H9 (cell line): ENCODE measurements around the gene TRIM40. TPM values are rescaled to one million over a fixed set of nuclear protein-coding genes. Genes with fewer than 3 reads are reported as not detected.

Experiments
- DNase-seq: peaks from one replicate; pipeline ENCODE4 v3.0.0-alpha.2; 2017
- H2AFZ ChIP-seq: one replicate; pipeline ENCODE4 v1.6.1; 2013; ENCODE audit warnings: mild to moderate bottlenecking, low read length, control low read depth, moderate library complexity
- H2AK5ac ChIP-seq: 2 replicates; pipeline ENCODE4 v1.6.1; 2013; ENCODE audit warnings: low read length, control low read depth, mixed read lengths; ENCODE audit not compliant: insufficient read length
- H2BK120ac ChIP-seq: one replicate; pipeline ENCODE4 v1.6.1; 2013; ENCODE audit warnings: low read depth, mild to moderate bottlenecking, low read length, control low read depth, inconsistent platforms; ENCODE audit not compliant: poor library complexity, severe bottlenecking
- H2BK12ac ChIP-seq: 2 replicates; pipeline ENCODE4 v1.6.1; 2013; ENCODE audit warnings: low read length, control low read depth, mixed read lengths, low read depth; ENCODE audit not compliant: insufficient read length
- H2BK15ac ChIP-seq: 2 replicates; pipeline ENCODE4 v1.6.1; 2013; ENCODE audit warnings: low read depth, low read length, control low read depth
- H2BK20ac ChIP-seq: one replicate; pipeline ENCODE4 v1.6.1; 2013; ENCODE audit warnings: low read depth, mild to moderate bottlenecking, low read length, control low read depth, inconsistent platforms; ENCODE audit not compliant: poor library complexity, severe bottlenecking
- H2BK5ac ChIP-seq: 2 replicates; pipeline ENCODE4 v1.6.1; 2013; ENCODE audit warnings: low read length, control low read depth, mixed read lengths; ENCODE audit not compliant: insufficient read length
- H3K14ac ChIP-seq: 2 replicates; pipeline ENCODE4 v1.6.1; 2013; ENCODE audit warnings: low read length, control low read depth; ENCODE audit not compliant: insufficient read depth
- H3K18ac ChIP-seq: 2 replicates; pipeline ENCODE4 v1.6.1; 2013; ENCODE audit warnings: low read depth, mild to moderate bottlenecking, mixed read lengths, low read length, control low read depth; ENCODE audit not compliant: insufficient read length
- H3K23ac ChIP-seq: 2 replicates; pipeline ENCODE4 v1.6.1; 2013; ENCODE audit warnings: low read length, control low read depth, mixed read lengths, low read depth; ENCODE audit not compliant: insufficient read length
- H3K23me2 ChIP-seq: 2 replicates; pipeline ENCODE4 v1.6.1; 2013; ENCODE audit warnings: low read depth, mild to moderate bottlenecking, mixed read lengths, low read length, control low read depth; ENCODE audit not compliant: insufficient read length, poor library complexity, severe bottlenecking
- H3K27ac ChIP-seq: 2 replicates; pipeline ENCODE4 v1.5.1; 2013; ENCODE audit warnings: low read length, control low read depth, mixed read lengths, low read depth; ENCODE audit not compliant: insufficient read length
- H3K27me3 ChIP-seq: 2 replicates; pipeline ENCODE4 v1.6.1; 2013; ENCODE audit warnings: low read length, control low read depth, inconsistent platforms; ENCODE audit not compliant: insufficient read depth
- H3K4ac ChIP-seq: 2 replicates; pipeline ENCODE4 v1.6.1; 2013; ENCODE audit warnings: low read depth, mild to moderate bottlenecking, control low read depth, inconsistent platforms, low read length, moderate library complexity
- H3K4me1 ChIP-seq: 2 replicates; pipeline ENCODE4 v1.6.1; 2013; ENCODE audit warnings: low read length, control low read depth, inconsistent platforms; ENCODE audit not compliant: insufficient read depth
- H3K4me2 ChIP-seq: 2 replicates; pipeline ENCODE4 v1.6.1; 2013; ENCODE audit warnings: low read length, control low read depth, mixed read lengths; ENCODE audit not compliant: insufficient read length, insufficient read depth
- H3K56ac ChIP-seq: 2 replicates; pipeline ENCODE4 v1.6.1; 2013; ENCODE audit warnings: low read depth, mild to moderate bottlenecking, mixed read lengths, low read length, control low read depth; ENCODE audit not compliant: insufficient read length
- H3K79me1 ChIP-seq: 2 replicates; pipeline ENCODE4 v1.6.1; 2013; ENCODE audit warnings: low read depth, mild to moderate bottlenecking, moderate library complexity, low read length, control low read depth, inconsistent platforms; ENCODE audit not compliant: insufficient read depth, poor library complexity, severe bottlenecking
- H3K79me2 ChIP-seq: 2 replicates; pipeline ENCODE4 v1.6.1; 2013; ENCODE audit warnings: low read length, control low read depth, inconsistent platforms; ENCODE audit not compliant: insufficient read depth
- H3K9ac ChIP-seq: 2 replicates; pipeline ENCODE4 v1.6.1; 2013; ENCODE audit warnings: low read length, control low read depth, mixed read lengths; ENCODE audit not compliant: insufficient read length; ENCODE audit errors: extremely low read depth
- H3K9me3 ChIP-seq: one replicate; pipeline ENCODE4 v1.6.1; 2013; ENCODE audit warnings: low read depth, low read length, inconsistent platforms; ENCODE audit not compliant: control insufficient read depth
- H3T11ph ChIP-seq: one replicate; pipeline ENCODE4 v1.6.1; 2013; ENCODE audit warnings: mild to moderate bottlenecking, low read length, control low read depth, inconsistent platforms
- H4K20me1 ChIP-seq: one replicate; pipeline ENCODE4 v1.6.1; 2013; ENCODE audit not compliant: control insufficient read depth, insufficient read length, insufficient read depth
- H4K5ac ChIP-seq: 2 replicates; pipeline ENCODE4 v1.6.1; 2013; ENCODE audit warnings: low read depth, mild to moderate bottlenecking, mixed read lengths, low read length, control low read depth; ENCODE audit not compliant: insufficient read length
- H4K8ac ChIP-seq: replicated peaks from 2 replicates; pipeline ENCODE4 v1.6.1; 2013; ENCODE audit warnings: low read length, control low read depth, mixed read lengths, low read depth; ENCODE audit not compliant: insufficient read length
- H4K91ac ChIP-seq: 2 replicates; pipeline ENCODE4 v1.6.1; 2013; ENCODE audit warnings: low read depth, mild to moderate bottlenecking, moderate library complexity, mixed read lengths, low read length, control low read depth; ENCODE audit not compliant: insufficient read length
- H3K27ac Mint-ChIP-seq, 3 experiments: 2 replicates in 2 of 3; 3 replicates in 1 of 3; pipeline ENCODE4 v1.8.0; 2020 to 2021; ENCODE audit warnings: mixed read lengths in 3 of 3, mild to moderate bottlenecking in 1 of 3, moderate library complexity in 1 of 3
- H3K27me3 Mint-ChIP-seq: 2 replicates; pipeline ENCODE4 v1.8.0; 2021; ENCODE audit warnings: low read depth, mild to moderate bottlenecking, moderate library complexity, mixed read lengths
- H3K36me3 Mint-ChIP-seq, 3 experiments: 2 replicates in 2 of 3; 3 replicates in 1 of 3; pipeline ENCODE4 v1.8.0; 2020 to 2021; ENCODE audit warnings: low read depth in 3 of 3, mixed read lengths in 3 of 3; ENCODE audit not compliant: insufficient read depth in 1 of 3
- H3K4me1 Mint-ChIP-seq, 2 experiments: 2 replicates each; pipeline ENCODE4 v1.8.0; 2020; ENCODE audit warnings: mixed read lengths in 2 of 2
- H3K4me3 Mint-ChIP-seq, 2 experiments: 2 replicates in 1 of 2; 3 replicates in 1 of 2; pipeline ENCODE4 v1.8.0; 2020 to 2021; ENCODE audit warnings: mild to moderate bottlenecking in 2 of 2, mixed read lengths in 2 of 2, moderate library complexity in 1 of 2
- H3K9me3 Mint-ChIP-seq, 2 experiments: 2 replicates in 1 of 2; 3 replicates in 1 of 2; pipeline ENCODE4 v1.8.0; 2020; ENCODE audit warnings: mild to moderate bottlenecking in 2 of 2, mixed read lengths in 2 of 2, moderate library complexity in 1 of 2
- CTCF ChIP-seq: fragments of 200-600 bp; sonication (generic); conservative IDR thresholded peaks from 3 replicates; pipeline ENCODE4 v1.8.0; 2021; ENCODE audit warnings: antibody characterized with exemption, mild to moderate bottlenecking
- WGBS: extraction: QIAGEN DNeasy Blood & Tissue Kit; methylation state at CpG from one replicate; pipeline ENCODE4 v1.1.7; 2013; ENCODE audit warnings: missing lambda C conversion rate, low lambda C conversion rate, mixed read lengths; ENCODE audit not compliant: insufficient read length; ENCODE audit errors: extremely low coverage; 5-methylcytosine and 5-hydroxymethylcytosine counted together
- total RNA-seq: library from RNA; stranded (reverse); gene quantifications from 2 replicates; pipeline ENCODE4 v1.2.1, GENCODE V29; 2021

Gene TRIM40
- total RNA-seq, 1 experiment from 2014 or later = not detected

DNA sequence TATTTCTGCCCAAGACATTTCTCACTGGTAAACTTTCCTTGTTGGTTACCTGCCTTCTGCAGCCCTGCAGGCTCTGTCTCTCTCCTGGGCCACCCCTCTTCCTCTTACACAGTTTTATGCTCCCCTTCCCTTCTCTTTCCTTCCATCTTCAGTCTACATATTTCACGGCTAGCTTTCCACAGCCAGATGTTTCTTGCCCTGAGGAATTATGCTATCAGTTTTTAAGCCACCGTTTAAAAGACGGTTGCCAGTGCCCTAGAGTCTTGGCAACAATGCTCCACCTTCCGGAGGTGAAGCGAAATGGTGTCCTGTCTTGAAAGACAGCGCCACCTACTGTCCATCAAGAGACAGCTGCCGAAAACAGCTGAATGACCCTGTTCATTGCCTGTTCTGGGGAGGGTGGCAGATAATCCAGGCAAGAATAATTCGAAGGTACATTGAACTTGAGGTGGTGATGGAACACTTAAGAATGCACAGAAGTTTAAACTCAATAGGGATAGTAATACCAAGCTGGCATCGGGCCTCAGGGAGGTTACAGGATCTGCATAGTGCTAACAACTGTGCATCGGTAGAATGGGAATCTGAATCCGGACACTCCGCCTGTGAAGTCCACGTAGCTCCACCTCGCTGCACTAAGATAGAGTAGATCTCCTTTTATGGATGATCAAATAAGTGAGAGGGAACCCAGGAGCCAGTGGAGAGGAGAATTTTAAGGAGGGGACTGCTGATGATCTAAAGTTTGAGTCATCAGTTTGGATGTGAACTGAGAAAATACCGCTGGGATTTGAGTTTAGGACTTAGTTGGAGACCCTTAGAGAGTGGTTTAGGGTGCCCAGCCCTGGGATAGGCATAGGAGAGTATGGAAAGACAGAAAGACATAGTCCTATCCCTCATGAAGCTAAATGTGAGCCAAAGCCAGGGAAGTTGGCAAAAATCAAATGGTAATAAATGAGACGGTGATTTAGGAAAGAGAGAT, 4.8 kb upstream of the TRIM40 start:
- peaks cover 77% of the 10 kb centered on the region for H3K27me3 Mint-ChIP-seq
- H3K27ac Mint-ChIP-seq = no peak overlapping the region
- Histone ChIP-seq H3K4me2 (peak overlapping the region; percentile 13), H2BK120ac (no peak overlapping the region), H2AK5ac (no peak overlapping the region), H2BK12ac (no peak overlapping the region), H2BK20ac (no peak overlapping the region), H3K18ac (no peak overlapping the region), H4K91ac (no peak overlapping the region), H2AFZ (no peak overlapping the region), H3K27ac (no peak overlapping the region), H3K4me1 (no peaks in the 10 kb centered on the region), H2BK15ac (no peak overlapping the region), H4K8ac (no peak overlapping the region), H3K14ac (no peak overlapping the region), H3K79me1 (no peaks in the 10 kb centered on the region), H4K20me1 (no peaks in the 10 kb centered on the region), H3K79me2 (no peaks in the 10 kb centered on the region), H3K27me3 (peaks cover 21% of the 10 kb centered on the region; the same call in 1 of the 2 replicates), H2BK5ac (no peak overlapping the region), H3K4ac (no peak overlapping the region), H3T11ph (no peak overlapping the region), H3K56ac (no peak overlapping the region), H3K23ac (no peak overlapping the region), H3K9ac (no peak overlapping the region), H4K5ac (no peak overlapping the region), H3K9me3 (no peaks in the 10 kb centered on the region), H3K23me2 (peaks cover 11% of the 10 kb centered on the region)
- H3K9me3 Mint-ChIP-seq = no peaks in the 10 kb centered on the region
- peaks cover 5 to 12% of the 10 kb centered on the region in 2 experiments for H3K4me1 Mint-ChIP-seq
- peak overlapping the region in 1 of 2 experiments; percentile 16; a peak in 1 of 5 replicates for H3K4me3 Mint-ChIP-seq
- peak; percentile 75 for DNase-seq
- peak; percentile 99 for TF ChIP-seq CTCF
- no peaks in the 10 kb centered on the region for H3K36me3 Mint-ChIP-seq
- WGBS = no CpG with 5 or more reads among the region's 16 CpGs
